Upper lobe of left lung (tissue), 4 donors: ENCODE results near the gene NME7.

ENCODE experiments used
- POLR2AphosphoS5 ChIP-seq, 2 donors: sonication (generic); formaldehyde crosslinking; IDR thresholded peaks; one replicate each; pipeline ENCODE4 v1.5.1; 2017; ENCODE audit warnings: antibody characterized with exemption in 2 of 2
- TF ChIP-seq, protein P1 (sequence below), 6 experiments: fragments of 450-650 bp in 4 of 6; fragments of 200-600 bp in 2 of 6; sonication (generic) in 2 of 6; IDR thresholded peaks; one replicate each; pipeline ENCODE4 v1.5.1; 2016 to 2019; ENCODE audit warnings: antibody characterized with exemption in 6 of 6

DNA sequence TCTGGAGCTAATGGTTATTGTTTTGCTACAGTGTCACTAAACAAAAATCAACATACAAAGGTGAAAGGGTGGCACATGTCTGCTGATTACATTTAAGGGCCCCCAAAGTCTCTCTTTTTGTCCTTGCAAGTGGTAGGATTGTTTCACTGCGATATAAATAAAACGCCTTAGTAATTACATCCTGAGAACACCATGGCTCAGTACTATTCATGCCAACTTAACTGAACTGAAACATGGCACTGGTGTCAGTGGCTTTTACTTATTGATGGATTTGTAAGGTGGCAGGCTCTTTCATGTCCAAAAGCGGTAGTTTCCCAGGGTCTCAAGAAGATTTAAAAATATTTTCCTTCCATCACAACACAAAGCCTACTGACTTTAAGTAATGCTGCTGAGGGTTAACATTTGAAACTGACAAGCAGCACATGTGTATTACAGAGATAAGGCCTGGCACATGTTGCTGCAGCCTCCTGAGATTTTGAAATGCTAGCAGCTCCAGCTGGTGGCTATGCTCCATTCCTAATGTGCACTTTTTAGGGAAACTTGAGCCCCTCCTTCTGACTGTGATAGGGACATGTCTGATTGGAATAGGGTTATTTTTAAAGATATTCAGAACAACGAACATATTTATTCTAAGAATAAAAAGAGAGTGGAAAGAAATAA is 174.3 kb downstream of the NME7 start:
- TF ChIP-seq, protein P1, sequence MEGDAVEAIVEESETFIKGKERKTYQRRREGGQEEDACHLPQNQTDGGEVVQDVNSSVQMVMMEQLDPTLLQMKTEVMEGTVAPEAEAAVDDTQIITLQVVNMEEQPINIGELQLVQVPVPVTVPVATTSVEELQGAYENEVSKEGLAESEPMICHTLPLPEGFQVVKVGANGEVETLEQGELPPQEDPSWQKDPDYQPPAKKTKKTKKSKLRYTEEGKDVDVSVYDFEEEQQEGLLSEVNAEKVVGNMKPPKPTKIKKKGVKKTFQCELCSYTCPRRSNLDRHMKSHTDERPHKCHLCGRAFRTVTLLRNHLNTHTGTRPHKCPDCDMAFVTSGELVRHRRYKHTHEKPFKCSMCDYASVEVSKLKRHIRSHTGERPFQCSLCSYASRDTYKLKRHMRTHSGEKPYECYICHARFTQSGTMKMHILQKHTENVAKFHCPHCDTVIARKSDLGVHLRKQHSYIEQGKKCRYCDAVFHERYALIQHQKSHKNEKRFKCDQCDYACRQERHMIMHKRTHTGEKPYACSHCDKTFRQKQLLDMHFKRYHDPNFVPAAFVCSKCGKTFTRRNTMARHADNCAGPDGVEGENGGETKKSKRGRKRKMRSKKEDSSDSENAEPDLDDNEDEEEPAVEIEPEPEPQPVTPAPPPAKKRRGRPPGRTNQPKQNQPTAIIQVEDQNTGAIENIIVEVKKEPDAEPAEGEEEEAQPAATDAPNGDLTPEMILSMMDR (IDR thresholded peaks at IDR 0.05) = no peak
- no peak for TF ChIP-seq POLR2AphosphoS5 (IDR thresholded peaks at IDR 0.05)
